H9 (cell line): ENCODE data around the gene C6orf136. TPM values are rescaled to one million over a fixed set of nuclear protein-coding genes. Genes with fewer than 3 reads are reported as not detected.
A peak's percentile ranks its signal among the peaks of the same experiment; 100 is the strongest.

Experiments used
- DNase-seq: peaks from one replicate; pipeline ENCODE4 v3.0.0-alpha.2; 2017
- H2AFZ ChIP-seq: one replicate; pipeline ENCODE4 v1.6.1; 2013; ENCODE audit warnings: mild to moderate bottlenecking, low read length, control low read depth, moderate library complexity
- H2AK5ac ChIP-seq: 2 replicates; pipeline ENCODE4 v1.6.1; 2013; ENCODE audit warnings: low read length, control low read depth, mixed read lengths; ENCODE audit not compliant: insufficient read length
- H2BK120ac ChIP-seq: one replicate; pipeline ENCODE4 v1.6.1; 2013; ENCODE audit warnings: low read depth, mild to moderate bottlenecking, low read length, control low read depth, inconsistent platforms; ENCODE audit not compliant: poor library complexity, severe bottlenecking
- H2BK12ac ChIP-seq: 2 replicates; pipeline ENCODE4 v1.6.1; 2013; ENCODE audit warnings: low read length, control low read depth, mixed read lengths, low read depth; ENCODE audit not compliant: insufficient read length
- H2BK15ac ChIP-seq: 2 replicates; pipeline ENCODE4 v1.6.1; 2013; ENCODE audit warnings: low read depth, low read length, control low read depth
- H2BK20ac ChIP-seq: one replicate; pipeline ENCODE4 v1.6.1; 2013; ENCODE audit warnings: low read depth, mild to moderate bottlenecking, low read length, control low read depth, inconsistent platforms; ENCODE audit not compliant: poor library complexity, severe bottlenecking
- H2BK5ac ChIP-seq: 2 replicates; pipeline ENCODE4 v1.6.1; 2013; ENCODE audit warnings: low read length, control low read depth, mixed read lengths; ENCODE audit not compliant: insufficient read length
- H3K14ac ChIP-seq: 2 replicates; pipeline ENCODE4 v1.6.1; 2013; ENCODE audit warnings: low read length, control low read depth; ENCODE audit not compliant: insufficient read depth
- H3K18ac ChIP-seq: 2 replicates; pipeline ENCODE4 v1.6.1; 2013; ENCODE audit warnings: low read depth, mild to moderate bottlenecking, mixed read lengths, low read length, control low read depth; ENCODE audit not compliant: insufficient read length
- H3K23ac ChIP-seq: 2 replicates; pipeline ENCODE4 v1.6.1; 2013; ENCODE audit warnings: low read length, control low read depth, mixed read lengths, low read depth; ENCODE audit not compliant: insufficient read length
- H3K23me2 ChIP-seq: 2 replicates; pipeline ENCODE4 v1.6.1; 2013; ENCODE audit warnings: low read depth, mild to moderate bottlenecking, mixed read lengths, low read length, control low read depth; ENCODE audit not compliant: insufficient read length, poor library complexity, severe bottlenecking
- H3K27ac ChIP-seq: 2 replicates; pipeline ENCODE4 v1.5.1; 2013; ENCODE audit warnings: low read length, control low read depth, mixed read lengths, low read depth; ENCODE audit not compliant: insufficient read length
- H3K27me3 ChIP-seq: 2 replicates; pipeline ENCODE4 v1.6.1; 2013; ENCODE audit warnings: low read length, control low read depth, inconsistent platforms; ENCODE audit not compliant: insufficient read depth
- H3K4ac ChIP-seq: 2 replicates; pipeline ENCODE4 v1.6.1; 2013; ENCODE audit warnings: low read depth, mild to moderate bottlenecking, control low read depth, inconsistent platforms, low read length, moderate library complexity
- H3K4me1 ChIP-seq: 2 replicates; pipeline ENCODE4 v1.6.1; 2013; ENCODE audit warnings: low read length, control low read depth, inconsistent platforms; ENCODE audit not compliant: insufficient read depth
- H3K4me2 ChIP-seq: 2 replicates; pipeline ENCODE4 v1.6.1; 2013; ENCODE audit warnings: low read length, control low read depth, mixed read lengths; ENCODE audit not compliant: insufficient read length, insufficient read depth
- H3K56ac ChIP-seq: 2 replicates; pipeline ENCODE4 v1.6.1; 2013; ENCODE audit warnings: low read depth, mild to moderate bottlenecking, mixed read lengths, low read length, control low read depth; ENCODE audit not compliant: insufficient read length
- H3K79me1 ChIP-seq: 2 replicates; pipeline ENCODE4 v1.6.1; 2013; ENCODE audit warnings: low read depth, mild to moderate bottlenecking, moderate library complexity, low read length, control low read depth, inconsistent platforms; ENCODE audit not compliant: insufficient read depth, poor library complexity, severe bottlenecking
- H3K79me2 ChIP-seq: 2 replicates; pipeline ENCODE4 v1.6.1; 2013; ENCODE audit warnings: low read length, control low read depth, inconsistent platforms; ENCODE audit not compliant: insufficient read depth
- H3K9ac ChIP-seq: 2 replicates; pipeline ENCODE4 v1.6.1; 2013; ENCODE audit warnings: low read length, control low read depth, mixed read lengths; ENCODE audit not compliant: insufficient read length; ENCODE audit errors: extremely low read depth
- H3K9me3 ChIP-seq: one replicate; pipeline ENCODE4 v1.6.1; 2013; ENCODE audit warnings: low read depth, low read length, inconsistent platforms; ENCODE audit not compliant: control insufficient read depth
- H3T11ph ChIP-seq: one replicate; pipeline ENCODE4 v1.6.1; 2013; ENCODE audit warnings: mild to moderate bottlenecking, low read length, control low read depth, inconsistent platforms
- H4K20me1 ChIP-seq: one replicate; pipeline ENCODE4 v1.6.1; 2013; ENCODE audit not compliant: control insufficient read depth, insufficient read length, insufficient read depth
- H4K5ac ChIP-seq: 2 replicates; pipeline ENCODE4 v1.6.1; 2013; ENCODE audit warnings: low read depth, mild to moderate bottlenecking, mixed read lengths, low read length, control low read depth; ENCODE audit not compliant: insufficient read length
- H4K8ac ChIP-seq: replicated peaks from 2 replicates; pipeline ENCODE4 v1.6.1; 2013; ENCODE audit warnings: low read length, control low read depth, mixed read lengths, low read depth; ENCODE audit not compliant: insufficient read length
- H4K91ac ChIP-seq: 2 replicates; pipeline ENCODE4 v1.6.1; 2013; ENCODE audit warnings: low read depth, mild to moderate bottlenecking, moderate library complexity, mixed read lengths, low read length, control low read depth; ENCODE audit not compliant: insufficient read length
- H3K27ac Mint-ChIP-seq, 3 experiments: 2 replicates in 2 of 3; 3 replicates in 1 of 3; pipeline ENCODE4 v1.8.0; 2020 to 2021; ENCODE audit warnings: mixed read lengths in 3 of 3, mild to moderate bottlenecking in 1 of 3, moderate library complexity in 1 of 3
- H3K27me3 Mint-ChIP-seq: 2 replicates; pipeline ENCODE4 v1.8.0; 2021; ENCODE audit warnings: low read depth, mild to moderate bottlenecking, moderate library complexity, mixed read lengths
- H3K36me3 Mint-ChIP-seq, 3 experiments: 2 replicates in 2 of 3; 3 replicates in 1 of 3; pipeline ENCODE4 v1.8.0; 2020 to 2021; ENCODE audit warnings: low read depth in 3 of 3, mixed read lengths in 3 of 3; ENCODE audit not compliant: insufficient read depth in 1 of 3
- H3K4me1 Mint-ChIP-seq, 2 experiments: 2 replicates each; pipeline ENCODE4 v1.8.0; 2020; ENCODE audit warnings: mixed read lengths in 2 of 2
- H3K4me3 Mint-ChIP-seq, 2 experiments: 2 replicates in 1 of 2; 3 replicates in 1 of 2; pipeline ENCODE4 v1.8.0; 2020 to 2021; ENCODE audit warnings: mild to moderate bottlenecking in 2 of 2, mixed read lengths in 2 of 2, moderate library complexity in 1 of 2
- H3K9me3 Mint-ChIP-seq, 2 experiments: 2 replicates in 1 of 2; 3 replicates in 1 of 2; pipeline ENCODE4 v1.8.0; 2020; ENCODE audit warnings: mild to moderate bottlenecking in 2 of 2, mixed read lengths in 2 of 2, moderate library complexity in 1 of 2
- CTCF ChIP-seq: fragments of 200-600 bp; sonication (generic); conservative IDR thresholded peaks from 3 replicates; pipeline ENCODE4 v1.8.0; 2021; ENCODE audit warnings: antibody characterized with exemption, mild to moderate bottlenecking
- WGBS: extraction: QIAGEN DNeasy Blood & Tissue Kit; methylation state at CpG from one replicate; pipeline ENCODE4 v1.1.7; 2013; ENCODE audit warnings: missing lambda C conversion rate, low lambda C conversion rate, mixed read lengths; ENCODE audit not compliant: insufficient read length; ENCODE audit errors: extremely low coverage; 5-methylcytosine and 5-hydroxymethylcytosine counted together
- total RNA-seq: library from RNA; stranded (reverse); gene quantifications from 2 replicates; pipeline ENCODE4 v1.2.1, GENCODE V29; 2021

Gene C6orf136
- total RNA-seq, 1 experiment from 2014 or later = 22.2 TPM

- peaks cover 3% of the 10 kb centered on the region for H4K20me1 ChIP-seq
- no peaks in the 10 kb centered on the region for H3K27me3 ChIP-seq
- no peak overlapping the region for H3K14ac ChIP-seq
- H2AFZ ChIP-seq = no peak overlapping the region
- H2BK20ac ChIP-seq = no peak overlapping the region
- H3K4me1 ChIP-seq = no peaks in the 10 kb centered on the region
- no peaks in the 10 kb centered on the region for H3K79me1 ChIP-seq
- no peaks in the 10 kb centered on the region for H3K9me3 ChIP-seq
- no peak overlapping the region for H3K18ac ChIP-seq
- no peaks in the 10 kb centered on the region for H3K23me2 ChIP-seq
- no peak overlapping the region for H2BK12ac ChIP-seq
- H3K9ac ChIP-seq = no peak overlapping the region
- no peak overlapping the region; a peak in 1 of 5 replicates for H3K4me3 Mint-ChIP-seq
- H2BK15ac ChIP-seq = no peak overlapping the region
- H3K9me3 Mint-ChIP-seq = no peaks in the 10 kb centered on the region
- H4K8ac ChIP-seq = no peak overlapping the region
- H3K4me2 ChIP-seq = no peak overlapping the region
- no peak overlapping the region for H2BK5ac ChIP-seq
- no peak overlapping the region for H3T11ph ChIP-seq
- peaks cover 2% of the 10 kb centered on the region for H3K27me3 Mint-ChIP-seq
- no peak overlapping the region for H3K23ac ChIP-seq
- WGBS = no CpG with 5 or more reads among the region's 6 CpGs
- no peak overlapping the region for H2BK120ac ChIP-seq
- no peak overlapping the region for H2AK5ac ChIP-seq
- H3K79me2 ChIP-seq = no peaks in the 10 kb centered on the region
- no peak overlapping the region for H3K56ac ChIP-seq
- no peak overlapping the region for H3K27ac ChIP-seq
- no peak overlapping the region for H4K91ac ChIP-seq
- no peak overlapping the region for H4K5ac ChIP-seq
- H3K36me3 Mint-ChIP-seq = peaks cover 50 to 77% (median 67%) of the 10 kb centered on the region in 3 experiments
- no peak overlapping the region for H3K4ac ChIP-seq
- TF ChIP-seq CTCF = no peak
- no peak for DNase-seq
- peaks cover 0 to 2% of the 10 kb centered on the region in 2 experiments; a peak in 1 of 4 replicates for H3K4me1 Mint-ChIP-seq
- peak overlapping the region in 2 of 3 experiments; percentile 28 to 33; a peak in 1 of 7 replicates for H3K27ac Mint-ChIP-seq
Observed at GRCh38 chr6:30601436-30601814, 45.5 kb upstream of the C6orf136 start.
